ENCODE measurements around the gene PTPRE. TPM values are rescaled to one million over a fixed set of nuclear protein-coding genes. Genes with fewer than 3 reads are reported as not detected.

Gene PTPRE
- total RNA-seq, 1 donor from 2014 or later = 13.8 TPM

GRCh38 chr10:128074589-128074988 is 167.7 kb downstream of the PTPRE start:
- no peak for DNase-seq
- H3K27ac ChIP-seq (replicated peaks) = no peak overlapping the region
- H3K27me3 ChIP-seq (ENCODE audit: low read depth) = no peaks in the 10 kb centered on the region
- peaks cover 93% of the 10 kb centered on the region for H3K36me3 ChIP-seq
- TF ChIP-seq CTCF (IDR thresholded peaks at IDR 0.05; ENCODE audit: borderline replicate concordance) = no peak
- intact Hi-C loops (cut with micrococcal nuclease) = no loop called here
- peaks cover under 1% of the 10 kb centered on the region for H3K4me1 ChIP-seq
- no peak overlapping the region for H3K4me3 ChIP-seq
- no peaks in the 10 kb centered on the region for H3K9me3 ChIP-seq (replicated peaks)

GRCh38 chr10:128077155-128077875 is 170.4 kb downstream of the PTPRE start:
- DNase-seq = no peak
- no peak for TF ChIP-seq CTCF (IDR thresholded peaks at IDR 0.05; ENCODE audit: borderline replicate concordance)
- Histone ChIP-seq H3K4me3 (no peak overlapping the region), H3K4me1 (no peaks in the 10 kb centered on the region), H3K27ac (replicated peaks) (no peak overlapping the region), H3K27me3 (ENCODE audit: low read depth) (no peaks in the 10 kb centered on the region), H3K9me3 (replicated peaks) (no peaks in the 10 kb centered on the region), H3K36me3 (peaks cover 88% of the 10 kb centered on the region)
- intact Hi-C loops (cut with micrococcal nuclease) = no loop called here

GRCh38 chr10:128078136-128078969 is 171.4 kb downstream of the PTPRE start:
- peak; percentile 67 for TF ChIP-seq CTCF (IDR thresholded peaks at IDR 0.05; ENCODE audit: borderline replicate concordance)
- intact Hi-C loops (cut with micrococcal nuclease) = no loop called here
- H3K36me3 ChIP-seq = peaks cover 81% of the 10 kb centered on the region
- no peak overlapping the region for H3K4me3 ChIP-seq
- no peaks in the 10 kb centered on the region for H3K9me3 ChIP-seq (replicated peaks)
- no peak for DNase-seq
- H3K4me1 ChIP-seq = no peaks in the 10 kb centered on the region
- H3K27me3 ChIP-seq (ENCODE audit: low read depth) = no peaks in the 10 kb centered on the region
- no peak overlapping the region for H3K27ac ChIP-seq (replicated peaks)

- TF ChIP-seq CTCF (IDR thresholded peaks at IDR 0.05; ENCODE audit: borderline replicate concordance) = no peak
- Histone ChIP-seq H3K4me3 (no peak overlapping the region), H3K36me3 (peaks cover 80% of the 10 kb centered on the region), H3K27ac (replicated peaks) (no peak overlapping the region), H3K27me3 (ENCODE audit: low read depth) (no peaks in the 10 kb centered on the region), H3K4me1 (no peaks in the 10 kb centered on the region), H3K9me3 (replicated peaks) (no peaks in the 10 kb centered on the region)
- intact Hi-C loops (cut with micrococcal nuclease) = no loop called here
- DNase-seq = no peak
Measured at GRCh38 chr10:128080231-128080630, 173.3 kb downstream of the PTPRE start.

GRCh38 chr10:128080641-128081040 is 173.7 kb downstream of the PTPRE start:
- H3K27me3 ChIP-seq (ENCODE audit: low read depth) = no peaks in the 10 kb centered on the region
- H3K27ac ChIP-seq (replicated peaks) = no peak overlapping the region
- no peak for DNase-seq
- intact Hi-C loops (cut with micrococcal nuclease) = no loop called here
- H3K4me3 ChIP-seq = no peak overlapping the region
- H3K9me3 ChIP-seq (replicated peaks) = no peaks in the 10 kb centered on the region
- H3K4me1 ChIP-seq = no peaks in the 10 kb centered on the region
- peaks cover 79% of the 10 kb centered on the region for H3K36me3 ChIP-seq
- TF ChIP-seq CTCF (IDR thresholded peaks at IDR 0.05; ENCODE audit: borderline replicate concordance) = no peak
